H9 (cell line): ENCODE measurements around the gene DOK6. TPM values are rescaled to one million over a fixed set of nuclear protein-coding genes. Genes with fewer than 3 reads are reported as not detected.

Experiments
- DNase-seq: peaks from one replicate; pipeline ENCODE4 v3.0.0-alpha.2; 2017
- H2AFZ ChIP-seq: one replicate; pipeline ENCODE4 v1.6.1; 2013; ENCODE audit warnings: mild to moderate bottlenecking, low read length, control low read depth, moderate library complexity
- H2AK5ac ChIP-seq: 2 replicates; pipeline ENCODE4 v1.6.1; 2013; ENCODE audit warnings: low read length, control low read depth, mixed read lengths; ENCODE audit not compliant: insufficient read length
- H2BK120ac ChIP-seq: one replicate; pipeline ENCODE4 v1.6.1; 2013; ENCODE audit warnings: low read depth, mild to moderate bottlenecking, low read length, control low read depth, inconsistent platforms; ENCODE audit not compliant: poor library complexity, severe bottlenecking
- H2BK12ac ChIP-seq: 2 replicates; pipeline ENCODE4 v1.6.1; 2013; ENCODE audit warnings: low read length, control low read depth, mixed read lengths, low read depth; ENCODE audit not compliant: insufficient read length
- H2BK15ac ChIP-seq: 2 replicates; pipeline ENCODE4 v1.6.1; 2013; ENCODE audit warnings: low read depth, low read length, control low read depth
- H2BK20ac ChIP-seq: one replicate; pipeline ENCODE4 v1.6.1; 2013; ENCODE audit warnings: low read depth, mild to moderate bottlenecking, low read length, control low read depth, inconsistent platforms; ENCODE audit not compliant: poor library complexity, severe bottlenecking
- H2BK5ac ChIP-seq: 2 replicates; pipeline ENCODE4 v1.6.1; 2013; ENCODE audit warnings: low read length, control low read depth, mixed read lengths; ENCODE audit not compliant: insufficient read length
- H3K14ac ChIP-seq: 2 replicates; pipeline ENCODE4 v1.6.1; 2013; ENCODE audit warnings: low read length, control low read depth; ENCODE audit not compliant: insufficient read depth
- H3K18ac ChIP-seq: 2 replicates; pipeline ENCODE4 v1.6.1; 2013; ENCODE audit warnings: low read depth, mild to moderate bottlenecking, mixed read lengths, low read length, control low read depth; ENCODE audit not compliant: insufficient read length
- H3K23ac ChIP-seq: 2 replicates; pipeline ENCODE4 v1.6.1; 2013; ENCODE audit warnings: low read length, control low read depth, mixed read lengths, low read depth; ENCODE audit not compliant: insufficient read length
- H3K23me2 ChIP-seq: 2 replicates; pipeline ENCODE4 v1.6.1; 2013; ENCODE audit warnings: low read depth, mild to moderate bottlenecking, mixed read lengths, low read length, control low read depth; ENCODE audit not compliant: insufficient read length, poor library complexity, severe bottlenecking
- H3K27ac ChIP-seq: 2 replicates; pipeline ENCODE4 v1.5.1; 2013; ENCODE audit warnings: low read length, control low read depth, mixed read lengths, low read depth; ENCODE audit not compliant: insufficient read length
- H3K27me3 ChIP-seq: 2 replicates; pipeline ENCODE4 v1.6.1; 2013; ENCODE audit warnings: low read length, control low read depth, inconsistent platforms; ENCODE audit not compliant: insufficient read depth
- H3K4ac ChIP-seq: 2 replicates; pipeline ENCODE4 v1.6.1; 2013; ENCODE audit warnings: low read depth, mild to moderate bottlenecking, control low read depth, inconsistent platforms, low read length, moderate library complexity
- H3K4me1 ChIP-seq: 2 replicates; pipeline ENCODE4 v1.6.1; 2013; ENCODE audit warnings: low read length, control low read depth, inconsistent platforms; ENCODE audit not compliant: insufficient read depth
- H3K4me2 ChIP-seq: 2 replicates; pipeline ENCODE4 v1.6.1; 2013; ENCODE audit warnings: low read length, control low read depth, mixed read lengths; ENCODE audit not compliant: insufficient read length, insufficient read depth
- H3K56ac ChIP-seq: 2 replicates; pipeline ENCODE4 v1.6.1; 2013; ENCODE audit warnings: low read depth, mild to moderate bottlenecking, mixed read lengths, low read length, control low read depth; ENCODE audit not compliant: insufficient read length
- H3K79me1 ChIP-seq: 2 replicates; pipeline ENCODE4 v1.6.1; 2013; ENCODE audit warnings: low read depth, mild to moderate bottlenecking, moderate library complexity, low read length, control low read depth, inconsistent platforms; ENCODE audit not compliant: insufficient read depth, poor library complexity, severe bottlenecking
- H3K79me2 ChIP-seq: 2 replicates; pipeline ENCODE4 v1.6.1; 2013; ENCODE audit warnings: low read length, control low read depth, inconsistent platforms; ENCODE audit not compliant: insufficient read depth
- H3K9ac ChIP-seq: 2 replicates; pipeline ENCODE4 v1.6.1; 2013; ENCODE audit warnings: low read length, control low read depth, mixed read lengths; ENCODE audit not compliant: insufficient read length; ENCODE audit errors: extremely low read depth
- H3K9me3 ChIP-seq: one replicate; pipeline ENCODE4 v1.6.1; 2013; ENCODE audit warnings: low read depth, low read length, inconsistent platforms; ENCODE audit not compliant: control insufficient read depth
- H3T11ph ChIP-seq: one replicate; pipeline ENCODE4 v1.6.1; 2013; ENCODE audit warnings: mild to moderate bottlenecking, low read length, control low read depth, inconsistent platforms
- H4K20me1 ChIP-seq: one replicate; pipeline ENCODE4 v1.6.1; 2013; ENCODE audit not compliant: control insufficient read depth, insufficient read length, insufficient read depth
- H4K5ac ChIP-seq: 2 replicates; pipeline ENCODE4 v1.6.1; 2013; ENCODE audit warnings: low read depth, mild to moderate bottlenecking, mixed read lengths, low read length, control low read depth; ENCODE audit not compliant: insufficient read length
- H4K8ac ChIP-seq: replicated peaks from 2 replicates; pipeline ENCODE4 v1.6.1; 2013; ENCODE audit warnings: low read length, control low read depth, mixed read lengths, low read depth; ENCODE audit not compliant: insufficient read length
- H4K91ac ChIP-seq: 2 replicates; pipeline ENCODE4 v1.6.1; 2013; ENCODE audit warnings: low read depth, mild to moderate bottlenecking, moderate library complexity, mixed read lengths, low read length, control low read depth; ENCODE audit not compliant: insufficient read length
- H3K27ac Mint-ChIP-seq, 3 experiments: 2 replicates in 2 of 3; 3 replicates in 1 of 3; pipeline ENCODE4 v1.8.0; 2020 to 2021; ENCODE audit warnings: mixed read lengths in 3 of 3, mild to moderate bottlenecking in 1 of 3, moderate library complexity in 1 of 3
- H3K27me3 Mint-ChIP-seq: 2 replicates; pipeline ENCODE4 v1.8.0; 2021; ENCODE audit warnings: low read depth, mild to moderate bottlenecking, moderate library complexity, mixed read lengths
- H3K36me3 Mint-ChIP-seq, 3 experiments: 2 replicates in 2 of 3; 3 replicates in 1 of 3; pipeline ENCODE4 v1.8.0; 2020 to 2021; ENCODE audit warnings: low read depth in 3 of 3, mixed read lengths in 3 of 3; ENCODE audit not compliant: insufficient read depth in 1 of 3
- H3K4me1 Mint-ChIP-seq, 2 experiments: 2 replicates each; pipeline ENCODE4 v1.8.0; 2020; ENCODE audit warnings: mixed read lengths in 2 of 2
- H3K4me3 Mint-ChIP-seq, 2 experiments: 2 replicates in 1 of 2; 3 replicates in 1 of 2; pipeline ENCODE4 v1.8.0; 2020 to 2021; ENCODE audit warnings: mild to moderate bottlenecking in 2 of 2, mixed read lengths in 2 of 2, moderate library complexity in 1 of 2
- H3K9me3 Mint-ChIP-seq, 2 experiments: 2 replicates in 1 of 2; 3 replicates in 1 of 2; pipeline ENCODE4 v1.8.0; 2020; ENCODE audit warnings: mild to moderate bottlenecking in 2 of 2, mixed read lengths in 2 of 2, moderate library complexity in 1 of 2
- CTCF ChIP-seq: fragments of 200-600 bp; sonication (generic); conservative IDR thresholded peaks from 3 replicates; pipeline ENCODE4 v1.8.0; 2021; ENCODE audit warnings: antibody characterized with exemption, mild to moderate bottlenecking
- WGBS: extraction: QIAGEN DNeasy Blood & Tissue Kit; methylation state at CpG from one replicate; pipeline ENCODE4 v1.1.7; 2013; ENCODE audit warnings: missing lambda C conversion rate, low lambda C conversion rate, mixed read lengths; ENCODE audit not compliant: insufficient read length; ENCODE audit errors: extremely low coverage; 5-methylcytosine and 5-hydroxymethylcytosine counted together
- total RNA-seq: library from RNA; stranded (reverse); gene quantifications from 2 replicates; pipeline ENCODE4 v1.2.1, GENCODE V29; 2021

DOK6 gene
- total RNA-seq, 1 experiment from 2014 or later, result 0.20 TPM

DNA sequence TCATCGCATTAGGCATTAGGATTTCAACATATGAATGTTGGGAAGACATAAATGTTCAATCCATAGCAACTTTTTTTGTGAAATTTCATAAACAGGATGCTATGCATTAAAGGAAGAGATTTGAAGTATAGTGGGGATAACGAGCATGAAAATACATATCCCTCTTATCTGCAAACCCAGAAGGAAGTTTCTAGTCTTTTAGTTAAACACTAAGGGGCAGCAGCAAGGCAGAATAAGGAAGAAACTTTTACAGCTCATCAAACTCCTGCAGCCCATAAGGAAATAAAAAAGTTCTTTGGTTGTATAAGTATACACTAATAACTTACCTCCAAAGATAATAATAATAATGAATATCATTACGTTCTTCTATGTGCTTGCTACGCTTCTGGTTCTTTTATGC, 465.5 kb downstream of the DOK6 start:
- no peaks in the 10 kb centered on the region for H3K23me2 ChIP-seq

More for the DNA sequence above, 465.5 kb downstream of the DOK6 start:
- no peaks in the 10 kb centered on the region for H3K27me3 Mint-ChIP-seq
- Histone ChIP-seq H3K4ac (no peak overlapping the region), H2AFZ (no peak overlapping the region), H4K91ac (no peak overlapping the region), H3K56ac (no peak overlapping the region), H3K79me1 (no peaks in the 10 kb centered on the region), H2BK5ac (no peak overlapping the region), H2BK12ac (no peak overlapping the region), H2AK5ac (no peak overlapping the region), H3K27me3 (no peaks in the 10 kb centered on the region), H3K9ac (no peak overlapping the region), H3K4me2 (no peak overlapping the region), H3K14ac (no peak overlapping the region), H2BK120ac (no peak overlapping the region), H4K5ac (no peak overlapping the region), H3T11ph (no peak overlapping the region), H3K27ac (no peak overlapping the region), H4K20me1 (no peaks in the 10 kb centered on the region), H2BK20ac (no peak overlapping the region), H3K79me2 (no peaks in the 10 kb centered on the region), H2BK15ac (no peak overlapping the region), H3K9me3 (no peaks in the 10 kb centered on the region), H4K8ac (no peak overlapping the region), H3K4me1 (no peaks in the 10 kb centered on the region), H3K18ac (no peak overlapping the region), H3K23ac (no peak overlapping the region)
- no peak overlapping the region for H3K27ac Mint-ChIP-seq
- H3K4me3 Mint-ChIP-seq, result no peak overlapping the region
- no peaks in the 10 kb centered on the region; a peak in 1 of 5 replicates for H3K9me3 Mint-ChIP-seq
- H3K4me1 Mint-ChIP-seq, result no peaks in the 10 kb centered on the region
- WGBS, result no CpG with 5 or more reads among the region's 4 CpGs
- H3K36me3 Mint-ChIP-seq, result no peaks in the 10 kb centered on the region
- DNase-seq, result no peak
- TF ChIP-seq CTCF, result no peak
